H1 (cell line): Measurements from ENCODE around the gene CUBN. TPM values are rescaled to one million over a fixed set of nuclear protein-coding genes. Genes with fewer than 3 reads are reported as not detected.

Source experiments
- EP300 ChIP-seq, 2 experiments: IDR thresholded peaks; 1 replicate in 1 of 2; 2 replicates in 1 of 2; pipeline ENCODE4 v1.6.1; 2011 to 2012; ENCODE audit warnings: low read depth in 2 of 2, low read length in 2 of 2, mild to moderate bottlenecking in 2 of 2, borderline replicate concordance in 1 of 2, inconsistent platforms in 1 of 2, moderate library complexity in 1 of 2
- NRF1 ChIP-seq: IDR thresholded peaks from 2 replicates; pipeline ENCODE4 v1.6.1; 2011; ENCODE audit warnings: mild to moderate bottlenecking, low read depth, low read length, improper control_type of control experiment
- polyA plus RNA-seq, 7 experiments: library from polyadenylated mRNA; depleted of rRNA in 3 of 7; stranded (reverse) in 5 of 7; unstranded in 2 of 7; fragments of >200 nt in 5 of 7; fragments of 200-250 nt in 2 of 7; gene quantifications; 1 replicate in 5 of 7; 2 replicates in 1 of 7; 4 replicates in 1 of 7; pipeline versions ENCODE4 v1.2.1 to v1.2.3, GENCODE V29; 2011 to 2013; ENCODE audit warnings: missing spikeins in 2 of 7, mixed read lengths in 2 of 7
- total RNA-seq: library from RNA; stranded (reverse); fragmentation: NEBNext Ultra II Directional; extraction: Animal tissue kit (Norgen Biotek cat#: 25700); gene quantifications from 2 replicates; pipeline ENCODE4 v1.2.1, GENCODE V29; 2021
- TF ChIP-seq, protein P1 (sequence below): fragments of 300-600 bp; sonication (generic); IDR thresholded peaks from 2 replicates; pipeline ENCODE4 v1.7.1; 2012; ENCODE audit warnings: low read length, moderate library complexity, mild to moderate bottlenecking, inconsistent platforms; ENCODE audit not compliant: insufficient replicate concordance

Gene CUBN
- total and polyA plus RNA-seq, 2 of the 8 experiments (the other 6 are each of a cell fraction or from before 2014, with no cell fraction given): 0.04 to 0.08 TPM

DNA sequence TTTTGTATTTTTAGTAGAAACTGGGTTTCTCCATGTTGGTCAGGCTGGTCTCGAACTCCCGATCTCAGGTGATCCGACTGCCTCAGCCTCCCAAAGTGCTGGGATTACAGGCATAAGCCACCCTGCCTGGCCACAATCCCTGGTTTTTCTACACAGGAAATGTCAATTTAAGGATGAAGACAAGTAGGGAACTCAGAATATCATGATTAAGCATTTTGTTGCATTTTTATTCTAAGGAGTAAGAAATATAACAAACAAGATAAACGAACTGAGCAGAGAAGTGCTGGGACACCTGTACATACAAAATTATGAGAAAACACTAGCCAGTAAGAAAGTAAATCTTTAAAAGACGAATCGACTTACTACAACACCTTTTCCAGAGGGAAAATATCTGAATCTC is 69.3 kb downstream of the CUBN start (continued):
- TF ChIP-seq, protein P1, sequence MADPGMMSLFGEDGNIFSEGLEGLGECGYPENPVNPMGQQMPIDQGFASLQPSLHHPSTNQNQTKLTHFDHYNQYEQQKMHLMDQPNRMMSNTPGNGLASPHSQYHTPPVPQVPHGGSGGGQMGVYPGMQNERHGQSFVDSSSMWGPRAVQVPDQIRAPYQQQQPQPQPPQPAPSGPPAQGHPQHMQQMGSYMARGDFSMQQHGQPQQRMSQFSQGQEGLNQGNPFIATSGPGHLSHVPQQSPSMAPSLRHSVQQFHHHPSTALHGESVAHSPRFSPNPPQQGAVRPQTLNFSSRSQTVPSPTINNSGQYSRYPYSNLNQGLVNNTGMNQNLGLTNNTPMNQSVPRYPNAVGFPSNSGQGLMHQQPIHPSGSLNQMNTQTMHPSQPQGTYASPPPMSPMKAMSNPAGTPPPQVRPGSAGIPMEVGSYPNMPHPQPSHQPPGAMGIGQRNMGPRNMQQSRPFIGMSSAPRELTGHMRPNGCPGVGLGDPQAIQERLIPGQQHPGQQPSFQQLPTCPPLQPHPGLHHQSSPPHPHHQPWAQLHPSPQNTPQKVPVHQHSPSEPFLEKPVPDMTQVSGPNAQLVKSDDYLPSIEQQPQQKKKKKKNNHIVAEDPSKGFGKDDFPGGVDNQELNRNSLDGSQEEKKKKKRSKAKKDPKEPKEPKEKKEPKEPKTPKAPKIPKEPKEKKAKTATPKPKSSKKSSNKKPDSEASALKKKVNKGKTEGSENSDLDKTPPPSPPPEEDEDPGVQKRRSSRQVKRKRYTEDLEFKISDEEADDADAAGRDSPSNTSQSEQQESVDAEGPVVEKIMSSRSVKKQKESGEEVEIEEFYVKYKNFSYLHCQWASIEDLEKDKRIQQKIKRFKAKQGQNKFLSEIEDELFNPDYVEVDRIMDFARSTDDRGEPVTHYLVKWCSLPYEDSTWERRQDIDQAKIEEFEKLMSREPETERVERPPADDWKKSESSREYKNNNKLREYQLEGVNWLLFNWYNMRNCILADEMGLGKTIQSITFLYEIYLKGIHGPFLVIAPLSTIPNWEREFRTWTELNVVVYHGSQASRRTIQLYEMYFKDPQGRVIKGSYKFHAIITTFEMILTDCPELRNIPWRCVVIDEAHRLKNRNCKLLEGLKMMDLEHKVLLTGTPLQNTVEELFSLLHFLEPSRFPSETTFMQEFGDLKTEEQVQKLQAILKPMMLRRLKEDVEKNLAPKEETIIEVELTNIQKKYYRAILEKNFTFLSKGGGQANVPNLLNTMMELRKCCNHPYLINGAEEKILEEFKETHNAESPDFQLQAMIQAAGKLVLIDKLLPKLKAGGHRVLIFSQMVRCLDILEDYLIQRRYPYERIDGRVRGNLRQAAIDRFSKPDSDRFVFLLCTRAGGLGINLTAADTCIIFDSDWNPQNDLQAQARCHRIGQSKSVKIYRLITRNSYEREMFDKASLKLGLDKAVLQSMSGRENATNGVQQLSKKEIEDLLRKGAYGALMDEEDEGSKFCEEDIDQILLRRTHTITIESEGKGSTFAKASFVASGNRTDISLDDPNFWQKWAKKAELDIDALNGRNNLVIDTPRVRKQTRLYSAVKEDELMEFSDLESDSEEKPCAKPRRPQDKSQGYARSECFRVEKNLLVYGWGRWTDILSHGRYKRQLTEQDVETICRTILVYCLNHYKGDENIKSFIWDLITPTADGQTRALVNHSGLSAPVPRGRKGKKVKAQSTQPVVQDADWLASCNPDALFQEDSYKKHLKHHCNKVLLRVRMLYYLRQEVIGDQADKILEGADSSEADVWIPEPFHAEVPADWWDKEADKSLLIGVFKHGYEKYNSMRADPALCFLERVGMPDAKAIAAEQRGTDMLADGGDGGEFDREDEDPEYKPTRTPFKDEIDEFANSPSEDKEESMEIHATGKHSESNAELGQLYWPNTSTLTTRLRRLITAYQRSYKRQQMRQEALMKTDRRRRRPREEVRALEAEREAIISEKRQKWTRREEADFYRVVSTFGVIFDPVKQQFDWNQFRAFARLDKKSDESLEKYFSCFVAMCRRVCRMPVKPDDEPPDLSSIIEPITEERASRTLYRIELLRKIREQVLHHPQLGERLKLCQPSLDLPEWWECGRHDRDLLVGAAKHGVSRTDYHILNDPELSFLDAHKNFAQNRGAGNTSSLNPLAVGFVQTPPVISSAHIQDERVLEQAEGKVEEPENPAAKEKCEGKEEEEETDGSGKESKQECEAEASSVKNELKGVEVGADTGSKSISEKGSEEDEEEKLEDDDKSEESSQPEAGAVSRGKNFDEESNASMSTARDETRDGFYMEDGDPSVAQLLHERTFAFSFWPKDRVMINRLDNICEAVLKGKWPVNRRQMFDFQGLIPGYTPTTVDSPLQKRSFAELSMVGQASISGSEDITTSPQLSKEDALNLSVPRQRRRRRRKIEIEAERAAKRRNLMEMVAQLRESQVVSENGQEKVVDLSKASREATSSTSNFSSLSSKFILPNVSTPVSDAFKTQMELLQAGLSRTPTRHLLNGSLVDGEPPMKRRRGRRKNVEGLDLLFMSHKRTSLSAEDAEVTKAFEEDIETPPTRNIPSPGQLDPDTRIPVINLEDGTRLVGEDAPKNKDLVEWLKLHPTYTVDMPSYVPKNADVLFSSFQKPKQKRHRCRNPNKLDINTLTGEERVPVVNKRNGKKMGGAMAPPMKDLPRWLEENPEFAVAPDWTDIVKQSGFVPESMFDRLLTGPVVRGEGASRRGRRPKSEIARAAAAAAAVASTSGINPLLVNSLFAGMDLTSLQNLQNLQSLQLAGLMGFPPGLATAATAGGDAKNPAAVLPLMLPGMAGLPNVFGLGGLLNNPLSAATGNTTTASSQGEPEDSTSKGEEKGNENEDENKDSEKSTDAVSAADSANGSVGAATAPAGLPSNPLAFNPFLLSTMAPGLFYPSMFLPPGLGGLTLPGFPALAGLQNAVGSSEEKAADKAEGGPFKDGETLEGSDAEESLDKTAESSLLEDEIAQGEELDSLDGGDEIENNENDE: no peak
- TF ChIP-seq NRF1 (no peak), EP300 (IDR thresholded peaks at IDR 0.05; ENCODE audit: borderline replicate concordance in 1 of 2, low read depth in 2 of 2, low read length in 2 of 2) (no peak)
